DND-41 (cell line): ENCODE results near the gene ANXA7.

Experiments
- CTCF ChIP-seq: IDR thresholded peaks from 2 replicates; pipeline ENCODE4 v1.5.1; 2012; ENCODE audit warnings: borderline replicate concordance, low read length, moderate library complexity, mild to moderate bottlenecking; ENCODE audit not compliant: poor library complexity, severe bottlenecking; ENCODE audit errors: extremely low read depth
- EZH2 ChIP-seq: IDR thresholded peaks from 3 replicates; pipeline ENCODE4 v1.6.1; 2012; ENCODE audit warnings: borderline replicate concordance, low read depth, mild to moderate bottlenecking, moderate library complexity, low read length, inconsistent platforms; ENCODE audit not compliant: severe bottlenecking

- no peak for TF ChIP-seq CTCF
- TF ChIP-seq EZH2 = no peak
Measured at GRCh38 chr10:73456187-73456890, 42.5 kb upstream of the ANXA7 start.
